Astrocyte of the cerebellum (primary cell): ENCODE results near the gene CLK4.

ENCODE experiments used
- DNase-seq: peaks from one replicate; pipeline ENCODE4 v3.0.0-alpha.2; 2011; ENCODE audit warnings: low read depth
- H3K4me3 ChIP-seq: 2 replicates; pipeline ENCODE4 v1.5.1; 2011; ENCODE audit warnings: mild to moderate bottlenecking, low read depth, low read length, moderate library complexity
- CTCF ChIP-seq: IDR thresholded peaks from 2 replicates; pipeline ENCODE4 v1.5.1; 2012; ENCODE audit warnings: low read length, low read depth, moderate library complexity, mild to moderate bottlenecking; ENCODE audit errors: missing control alignments
- in situ Hi-C: cut with HindIII; loops from 2 replicates; pipeline ENCODE4 v1.10.0; 2017; ENCODE audit warnings: low sequenced_read_pairs

Gene CLK4

GRCh38 chr5:178641711-178642110 lies 14.9 kb upstream of the CLK4 start:
- no peak for TF ChIP-seq CTCF
- H3K4me3 ChIP-seq, result no peak overlapping the region
- no peak for DNase-seq
- in situ Hi-C loops, result no loop called here

- TF ChIP-seq CTCF, result no peak
- DNase-seq, result no peak
- H3K4me3 ChIP-seq, result no peak overlapping the region
- in situ Hi-C loops, result no loop called here
Measured at GRCh38 chr5:178640331-178641045, 13.6 kb upstream of the CLK4 start.

- no peak overlapping the region for H3K4me3 ChIP-seq
- DNase-seq, result no peak
- TF ChIP-seq CTCF, result no peak
- in situ Hi-C loops, result no loop called here
Measured at GRCh38 chr5:178637356-178638074, 10.7 kb upstream of the CLK4 start.

GRCh38 chr5:178632285-178632684 lies 5.4 kb upstream of the CLK4 start:
- H3K4me3 ChIP-seq, result no peak overlapping the region
- TF ChIP-seq CTCF, result no peak
- DNase-seq, result no peak
- in situ Hi-C loops, result no loop called here

GRCh38 chr5:178630951-178631350 lies 4.1 kb upstream of the CLK4 start:
- H3K4me3 ChIP-seq, result no peak overlapping the region
- in situ Hi-C loops, result no loop called here
- no peak for DNase-seq
- no peak for TF ChIP-seq CTCF

- in situ Hi-C loops, result no loop called here
Measured at GRCh38 chr5:178630475-178630930, 3.7 kb upstream of the CLK4 start.

More at GRCh38 chr5:178630475-178630930, 3.7 kb upstream of the CLK4 start:
- TF ChIP-seq CTCF, result no peak
- no peak for DNase-seq
- no peak overlapping the region for H3K4me3 ChIP-seq
